BE2C (cell line): ENCODE data around the gene MIPEP.

Experiments used
- DNase-seq: peaks from one replicate; pipeline ENCODE4 v3.0.0-alpha.2; 2020
- H3K27me3 ChIP-seq: fragments of 250-450 bp; sonication (Bioruptor Pico); 2 replicates; pipeline ENCODE4 v1.5.1; 2020; ENCODE audit warnings: mild to moderate bottlenecking
- H3K36me3 ChIP-seq: fragments of 250-450 bp; sonication (Bioruptor Pico); 2 replicates; pipeline ENCODE4 v1.5.1; 2020; ENCODE audit warnings: mild to moderate bottlenecking
- H3K4me1 ChIP-seq: fragments of 250-450 bp; sonication (Bioruptor Pico); 2 replicates; pipeline ENCODE4 v1.5.1; 2020
- H3K4me3 ChIP-seq: 2 replicates; pipeline ENCODE4 v1.5.1; 2011; ENCODE audit warnings: low read depth, low read length
- H3K9me3 ChIP-seq: fragments of 250-450 bp; sonication (Bioruptor Pico); 2 replicates; pipeline ENCODE4 v1.5.1; 2020
- TF ChIP-seq, protein P1 (sequence below): IDR thresholded peaks from 2 replicates; pipeline ENCODE4 v1.5.1; 2012; ENCODE audit warnings: mild to moderate bottlenecking, low read depth, low read length

MIPEP gene

DNA sequence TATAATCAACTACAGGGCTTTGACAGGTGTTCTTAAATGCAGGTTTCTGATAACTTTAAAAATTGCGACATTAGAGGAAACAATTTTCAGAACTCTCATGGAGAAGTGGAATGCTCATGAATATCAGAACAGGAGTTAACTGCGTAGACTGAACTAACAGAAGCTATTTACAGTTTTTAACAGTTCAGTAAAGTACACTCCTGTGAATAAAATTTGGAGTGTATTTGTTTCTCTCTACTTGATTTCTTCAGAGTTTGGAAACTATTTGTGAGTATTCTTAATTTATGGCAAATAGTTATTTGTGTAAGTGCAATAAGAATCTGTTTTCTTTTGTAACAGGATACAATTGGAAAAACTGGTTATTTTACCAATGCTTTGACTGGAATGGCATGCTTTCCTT lies 204.6 kb downstream of the MIPEP start:
- H3K9me3 ChIP-seq = no peaks in the 10 kb centered on the region
- no peaks in the 10 kb centered on the region for H3K36me3 ChIP-seq
- H3K4me3 ChIP-seq = no peak overlapping the region
- H3K4me1 ChIP-seq = no peaks in the 10 kb centered on the region
- TF ChIP-seq, protein P1, sequence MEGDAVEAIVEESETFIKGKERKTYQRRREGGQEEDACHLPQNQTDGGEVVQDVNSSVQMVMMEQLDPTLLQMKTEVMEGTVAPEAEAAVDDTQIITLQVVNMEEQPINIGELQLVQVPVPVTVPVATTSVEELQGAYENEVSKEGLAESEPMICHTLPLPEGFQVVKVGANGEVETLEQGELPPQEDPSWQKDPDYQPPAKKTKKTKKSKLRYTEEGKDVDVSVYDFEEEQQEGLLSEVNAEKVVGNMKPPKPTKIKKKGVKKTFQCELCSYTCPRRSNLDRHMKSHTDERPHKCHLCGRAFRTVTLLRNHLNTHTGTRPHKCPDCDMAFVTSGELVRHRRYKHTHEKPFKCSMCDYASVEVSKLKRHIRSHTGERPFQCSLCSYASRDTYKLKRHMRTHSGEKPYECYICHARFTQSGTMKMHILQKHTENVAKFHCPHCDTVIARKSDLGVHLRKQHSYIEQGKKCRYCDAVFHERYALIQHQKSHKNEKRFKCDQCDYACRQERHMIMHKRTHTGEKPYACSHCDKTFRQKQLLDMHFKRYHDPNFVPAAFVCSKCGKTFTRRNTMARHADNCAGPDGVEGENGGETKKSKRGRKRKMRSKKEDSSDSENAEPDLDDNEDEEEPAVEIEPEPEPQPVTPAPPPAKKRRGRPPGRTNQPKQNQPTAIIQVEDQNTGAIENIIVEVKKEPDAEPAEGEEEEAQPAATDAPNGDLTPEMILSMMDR = no peak
- no peaks in the 10 kb centered on the region for H3K27me3 ChIP-seq
- no peak for DNase-seq

DNA sequence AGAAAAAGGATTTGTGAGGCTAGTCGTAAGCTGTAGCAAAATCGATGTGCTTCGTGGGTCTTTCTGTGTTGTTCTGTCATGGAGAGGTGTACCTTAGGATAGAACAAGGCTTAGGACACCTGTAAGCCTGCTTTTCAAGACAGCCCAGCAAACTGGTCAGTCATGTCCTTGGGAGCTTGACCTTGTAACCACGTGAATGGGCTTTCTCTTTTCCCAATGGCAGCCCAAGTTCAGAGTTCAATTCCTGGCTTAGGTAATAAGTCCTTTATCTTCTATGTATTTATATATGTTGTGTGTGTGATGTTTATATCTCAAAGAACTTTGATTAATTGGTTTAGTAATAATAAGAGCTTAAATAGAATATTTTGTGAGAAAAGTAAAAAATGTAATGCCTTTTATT lies 206.1 kb downstream of the MIPEP start:
- Histone ChIP-seq H3K36me3 (no peaks in the 10 kb centered on the region), H3K4me1 (no peaks in the 10 kb centered on the region), H3K9me3 (no peaks in the 10 kb centered on the region), H3K4me3 (no peak overlapping the region), H3K27me3 (no peaks in the 10 kb centered on the region)
- DNase-seq = no peak
- TF ChIP-seq, protein P1 = no peak

DNA sequence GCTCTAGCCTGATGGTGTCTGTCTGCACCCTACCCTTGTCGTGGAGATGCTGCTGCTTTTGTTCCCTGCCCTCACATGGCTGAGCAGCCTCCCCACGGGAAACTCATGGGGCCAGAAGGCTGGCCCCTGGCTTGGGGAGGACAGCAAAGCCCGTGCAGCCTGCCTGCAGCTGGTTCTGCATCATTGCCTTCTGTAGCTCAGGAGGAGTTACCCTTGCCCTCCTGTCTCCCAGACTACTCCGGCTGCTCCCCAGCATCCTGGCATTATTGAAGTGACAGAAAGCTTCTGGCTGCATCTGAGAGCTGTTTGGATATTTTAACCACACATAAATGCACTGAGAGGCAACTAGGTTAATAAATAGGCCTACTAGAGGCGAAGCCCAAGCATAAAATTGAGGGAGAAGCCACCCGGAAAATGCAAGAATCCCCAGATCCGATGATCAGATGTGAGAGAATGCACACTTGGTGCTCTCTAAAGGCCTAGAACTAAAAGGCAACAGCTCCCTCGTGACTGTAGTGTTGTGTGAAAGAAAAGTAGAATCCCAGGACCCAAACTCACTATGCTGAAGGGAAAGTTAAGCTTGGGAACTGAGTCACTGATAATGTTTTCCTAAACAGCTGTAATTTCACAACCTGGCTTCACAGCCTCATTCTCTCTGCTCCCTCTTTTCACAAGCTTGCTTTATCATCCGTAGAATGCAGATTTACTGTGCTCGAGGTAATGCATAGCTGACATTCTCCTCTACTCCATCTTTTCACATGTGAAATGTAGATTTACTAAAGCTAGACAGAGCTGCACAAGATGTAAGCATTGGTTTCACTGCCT lies 208.1 kb downstream of the MIPEP start:
- no peaks in the 10 kb centered on the region for H3K4me1 ChIP-seq
- H3K27me3 ChIP-seq = no peaks in the 10 kb centered on the region
- DNase-seq = no peak
- no peaks in the 10 kb centered on the region for H3K36me3 ChIP-seq
- TF ChIP-seq, protein P1 = no peak
- H3K9me3 ChIP-seq = no peaks in the 10 kb centered on the region
- H3K4me3 ChIP-seq = no peak overlapping the region
